ENCODE data around the gene ADIPOQ.
"Not testable (repeated sequence)": the region's sequence is repeated elsewhere in the genome, so short reads cannot be mapped to it uniquely, and the experiment has no call there.

Gene ADIPOQ

GRCh38 chr3:186826976-186827857 is 15.3 kb upstream of the ADIPOQ start:
- peak; percentile 74 for DNase-seq

- DNase-seq: no peak
Observed at GRCh38 chr3:186828340-186828739, 14.2 kb upstream of the ADIPOQ start.

- no peak for DNase-seq
Observed at GRCh38 chr3:186831798-186832197, 10.7 kb upstream of the ADIPOQ start.

GRCh38 chr3:186832276-186832675 is 10.2 kb upstream of the ADIPOQ start:
- DNase-seq: no peak

- DNase-seq: no peak
Observed at GRCh38 chr3:186839874-186840641, 2.5 kb upstream of the ADIPOQ start.

- DNase-seq: no peak
Observed at GRCh38 chr3:186841620-186842019, 890 bp upstream of the ADIPOQ start.

GRCh38 chr3:186843039-186843432 is 526 bp downstream of the ADIPOQ start:
- DNase-seq: no peak

GRCh38 chr3:186844908-186845307 is 2.4 kb downstream of the ADIPOQ start:
- no peak for DNase-seq

GRCh38 chr3:186845756-186846155 is 3.2 kb downstream of the ADIPOQ start:
- no peak for DNase-seq

GRCh38 chr3:186847437-186847836 is 4.9 kb downstream of the ADIPOQ start:
- no peak for DNase-seq

- no peak for DNase-seq
Observed at GRCh38 chr3:186849374-186849975, 7.0 kb downstream of the ADIPOQ start.

GRCh38 chr3:186851835-186852234 is 9.3 kb downstream of the ADIPOQ start:
- not testable (repeated sequence) for DNase-seq

GRCh38 chr3:186852994-186853393 is 10.5 kb downstream of the ADIPOQ start:
- DNase-seq: no peak

- no peak for DNase-seq
Observed at GRCh38 chr3:186854146-186854545, 11.6 kb downstream of the ADIPOQ start.

- DNase-seq: no peak
Observed at GRCh38 chr3:186854954-186855353, 12.4 kb downstream of the ADIPOQ start.

- DNase-seq: no peak
Observed at GRCh38 chr3:186857743-186858142, 15.2 kb downstream of the ADIPOQ start.

GRCh38 chr3:186865215-186865853 is 22.8 kb downstream of the ADIPOQ start:
- not testable (repeated sequence) for DNase-seq

- DNase-seq: not testable (repeated sequence)
Observed at GRCh38 chr3:186866095-186866494, 23.6 kb downstream of the ADIPOQ start.

GRCh38 chr3:186869253-186870100 is 27.0 kb downstream of the ADIPOQ start:
- peak; percentile 7 for DNase-seq

- no peak for DNase-seq
Observed at GRCh38 chr3:186870421-186871201, 28.1 kb downstream of the ADIPOQ start.

GRCh38 chr3:186871403-186871924 is 29.0 kb downstream of the ADIPOQ start:
- DNase-seq: no peak
